Astrocyte of the cerebellum (primary cell): Measurements from ENCODE around the gene RAB11FIP4.
A peak's percentile ranks its signal among the peaks of the same experiment; 100 is the strongest.
"Not testable (repeated sequence)": the region's sequence is repeated elsewhere in the genome, so short reads cannot be mapped to it uniquely, and the experiment has no call there.

Source experiments
- DNase-seq: peaks from one replicate; pipeline ENCODE4 v3.0.0-alpha.2; 2011; ENCODE audit warnings: low read depth
- H3K4me3 ChIP-seq: 2 replicates; pipeline ENCODE4 v1.5.1; 2011; ENCODE audit warnings: mild to moderate bottlenecking, low read depth, low read length, moderate library complexity
- in situ Hi-C: cut with HindIII; loops from 2 replicates; pipeline ENCODE4 v1.10.0; 2017; ENCODE audit warnings: low sequenced_read_pairs
- TF ChIP-seq, protein P1 (sequence below): IDR thresholded peaks from 2 replicates; pipeline ENCODE4 v1.5.1; 2012; ENCODE audit warnings: low read length, low read depth, moderate library complexity, mild to moderate bottlenecking; ENCODE audit errors: missing control alignments

Gene RAB11FIP4, protein sequence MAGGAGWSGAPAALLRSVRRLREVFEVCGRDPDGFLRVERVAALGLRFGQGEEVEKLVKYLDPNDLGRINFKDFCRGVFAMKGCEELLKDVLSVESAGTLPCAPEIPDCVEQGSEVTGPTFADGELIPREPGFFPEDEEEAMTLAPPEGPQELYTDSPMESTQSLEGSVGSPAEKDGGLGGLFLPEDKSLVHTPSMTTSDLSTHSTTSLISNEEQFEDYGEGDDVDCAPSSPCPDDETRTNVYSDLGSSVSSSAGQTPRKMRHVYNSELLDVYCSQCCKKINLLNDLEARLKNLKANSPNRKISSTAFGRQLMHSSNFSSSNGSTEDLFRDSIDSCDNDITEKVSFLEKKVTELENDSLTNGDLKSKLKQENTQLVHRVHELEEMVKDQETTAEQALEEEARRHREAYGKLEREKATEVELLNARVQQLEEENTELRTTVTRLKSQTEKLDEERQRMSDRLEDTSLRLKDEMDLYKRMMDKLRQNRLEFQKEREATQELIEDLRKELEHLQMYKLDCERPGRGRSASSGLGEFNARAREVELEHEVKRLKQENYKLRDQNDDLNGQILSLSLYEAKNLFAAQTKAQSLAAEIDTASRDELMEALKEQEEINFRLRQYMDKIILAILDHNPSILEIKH

DNA sequence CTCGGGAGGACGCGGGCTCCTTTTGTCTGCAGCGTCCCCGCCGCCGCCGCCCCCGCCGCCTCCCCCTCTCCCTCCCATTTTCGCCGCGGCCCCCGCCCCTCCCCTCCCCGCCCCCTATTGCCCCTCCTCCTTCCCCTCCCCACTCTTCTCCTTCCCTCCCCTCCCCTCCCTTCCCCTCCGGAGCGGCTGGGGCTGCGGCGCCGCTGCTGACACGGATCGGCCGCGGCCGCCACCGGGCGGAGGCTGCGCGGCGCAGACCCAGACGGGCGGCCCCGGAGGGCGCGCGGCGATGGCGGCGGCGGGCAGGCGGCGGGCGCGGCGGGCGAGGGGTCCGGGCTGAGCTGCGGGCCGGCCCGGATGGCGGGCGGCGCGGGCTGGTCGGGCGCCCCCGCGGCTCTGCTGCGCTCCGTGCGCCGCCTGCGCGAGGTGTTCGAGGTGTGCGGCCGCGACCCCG, at the start of gene RAB11FIP4:
Gene RAB11FIP4, plus strand, starts transcription at position 180 of the 454 bp plus-strand sequence. Its CDS starts 178 bp downstream, at position 358.
- TF ChIP-seq, protein P1, sequence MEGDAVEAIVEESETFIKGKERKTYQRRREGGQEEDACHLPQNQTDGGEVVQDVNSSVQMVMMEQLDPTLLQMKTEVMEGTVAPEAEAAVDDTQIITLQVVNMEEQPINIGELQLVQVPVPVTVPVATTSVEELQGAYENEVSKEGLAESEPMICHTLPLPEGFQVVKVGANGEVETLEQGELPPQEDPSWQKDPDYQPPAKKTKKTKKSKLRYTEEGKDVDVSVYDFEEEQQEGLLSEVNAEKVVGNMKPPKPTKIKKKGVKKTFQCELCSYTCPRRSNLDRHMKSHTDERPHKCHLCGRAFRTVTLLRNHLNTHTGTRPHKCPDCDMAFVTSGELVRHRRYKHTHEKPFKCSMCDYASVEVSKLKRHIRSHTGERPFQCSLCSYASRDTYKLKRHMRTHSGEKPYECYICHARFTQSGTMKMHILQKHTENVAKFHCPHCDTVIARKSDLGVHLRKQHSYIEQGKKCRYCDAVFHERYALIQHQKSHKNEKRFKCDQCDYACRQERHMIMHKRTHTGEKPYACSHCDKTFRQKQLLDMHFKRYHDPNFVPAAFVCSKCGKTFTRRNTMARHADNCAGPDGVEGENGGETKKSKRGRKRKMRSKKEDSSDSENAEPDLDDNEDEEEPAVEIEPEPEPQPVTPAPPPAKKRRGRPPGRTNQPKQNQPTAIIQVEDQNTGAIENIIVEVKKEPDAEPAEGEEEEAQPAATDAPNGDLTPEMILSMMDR = no peak
- peak within 1 kb of the TSS; percentile 41 for H3K4me3 ChIP-seq
- in situ Hi-C loops = no loop called here
- DNase-seq = no peak

DNA sequence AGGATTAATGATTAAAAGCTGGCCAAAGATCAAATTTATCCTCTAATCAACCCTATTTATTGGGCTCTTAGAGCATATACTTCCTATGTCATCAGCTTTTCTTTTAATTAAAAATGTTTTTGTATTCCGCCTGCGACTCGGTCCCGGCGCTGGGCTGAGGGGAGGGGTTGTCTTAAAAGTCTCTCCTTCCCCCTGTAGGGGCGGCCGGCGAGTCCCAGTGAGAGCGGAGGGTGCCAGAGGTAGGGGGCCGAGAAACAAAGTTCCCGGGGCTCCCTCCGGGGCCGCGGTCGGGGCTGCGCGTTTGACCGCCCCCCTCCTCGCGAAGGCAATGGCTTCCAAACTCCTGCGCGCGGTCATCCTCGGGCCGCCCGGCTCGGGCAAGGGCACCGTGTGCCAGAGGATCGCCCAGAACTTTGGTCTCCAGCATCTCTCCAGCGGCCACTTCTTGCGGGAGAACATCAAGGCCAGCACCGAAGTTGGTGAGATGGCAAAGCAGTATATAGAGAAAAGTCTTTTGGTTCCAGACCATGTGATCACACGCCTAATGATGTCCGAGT, 46.2 kb upstream of the RAB11FIP4 start:
- H3K4me3 ChIP-seq, DNase-seq, in situ Hi-C loops: not testable (repeated sequence)

DNA sequence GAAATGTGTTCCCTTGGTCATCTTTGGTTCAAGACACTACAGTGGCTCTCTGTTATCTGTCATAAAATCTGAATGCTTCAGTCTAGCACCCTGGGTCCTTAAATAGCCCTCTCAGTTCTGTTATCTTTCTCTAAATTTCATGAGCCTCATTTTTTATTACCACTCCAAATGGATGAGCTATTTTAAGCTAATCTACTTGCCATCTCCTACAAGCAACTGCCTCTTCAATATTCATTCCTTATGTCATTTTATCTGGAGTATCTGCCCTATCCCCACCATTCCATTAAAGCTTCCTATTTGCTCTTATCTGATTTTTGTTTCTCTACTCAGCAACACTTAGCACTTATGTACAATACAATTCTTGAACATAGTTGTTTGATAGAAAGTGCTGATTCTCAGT, 42.0 kb upstream of the RAB11FIP4 start:
- no peak overlapping the region for H3K4me3 ChIP-seq

DNA sequence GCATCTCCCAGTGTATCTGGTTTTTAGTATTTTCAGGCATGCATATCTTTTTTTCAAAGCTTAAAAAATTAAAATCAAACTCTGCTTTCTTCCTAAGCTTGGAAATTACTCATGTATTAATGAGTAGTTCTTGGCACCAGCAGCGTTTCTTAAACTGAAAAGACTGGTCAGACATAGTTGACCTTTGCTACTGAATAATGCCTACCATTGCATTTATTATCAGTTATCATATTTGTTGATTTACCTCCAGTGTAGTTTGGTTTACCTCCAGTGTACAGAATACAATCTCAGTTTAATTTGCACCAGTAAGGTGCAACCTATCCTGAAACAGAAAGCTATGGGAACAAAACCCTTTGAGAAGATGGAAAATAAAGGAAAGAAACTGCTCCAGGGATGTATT, 35.5 kb upstream of the RAB11FIP4 start:
- TF ChIP-seq, protein P1 = no peak
- in situ Hi-C loops = no loop called here
- no peak overlapping the region for H3K4me3 ChIP-seq
- no peak for DNase-seq

More for the DNA sequence above, 42.0 kb upstream of the RAB11FIP4 start:
- TF ChIP-seq, protein P1 = no peak
- in situ Hi-C loops = no loop called here
- no peak for DNase-seq

DNA sequence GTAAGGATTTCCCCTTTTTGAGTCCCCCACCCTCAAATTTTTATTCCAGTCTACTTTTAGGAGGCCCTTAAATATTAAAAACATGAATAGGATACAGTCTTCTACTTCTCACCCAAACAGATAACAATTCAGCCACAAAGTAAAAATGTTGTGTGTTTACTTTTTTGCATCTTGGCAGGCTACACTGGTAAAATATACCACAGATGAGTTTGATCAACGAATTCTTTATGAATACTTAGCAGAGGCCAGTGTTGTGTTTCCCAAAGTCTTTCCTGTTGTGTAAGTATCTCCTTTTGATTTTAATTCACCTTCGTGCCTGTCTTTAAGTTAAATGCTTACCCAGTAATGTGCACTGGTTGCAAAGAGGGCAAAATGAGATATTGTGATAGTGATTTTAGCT, 34.4 kb upstream of the RAB11FIP4 start:
- no peak overlapping the region for H3K4me3 ChIP-seq
- DNase-seq = no peak
- TF ChIP-seq, protein P1 = no peak
- in situ Hi-C loops = no loop called here

DNA sequence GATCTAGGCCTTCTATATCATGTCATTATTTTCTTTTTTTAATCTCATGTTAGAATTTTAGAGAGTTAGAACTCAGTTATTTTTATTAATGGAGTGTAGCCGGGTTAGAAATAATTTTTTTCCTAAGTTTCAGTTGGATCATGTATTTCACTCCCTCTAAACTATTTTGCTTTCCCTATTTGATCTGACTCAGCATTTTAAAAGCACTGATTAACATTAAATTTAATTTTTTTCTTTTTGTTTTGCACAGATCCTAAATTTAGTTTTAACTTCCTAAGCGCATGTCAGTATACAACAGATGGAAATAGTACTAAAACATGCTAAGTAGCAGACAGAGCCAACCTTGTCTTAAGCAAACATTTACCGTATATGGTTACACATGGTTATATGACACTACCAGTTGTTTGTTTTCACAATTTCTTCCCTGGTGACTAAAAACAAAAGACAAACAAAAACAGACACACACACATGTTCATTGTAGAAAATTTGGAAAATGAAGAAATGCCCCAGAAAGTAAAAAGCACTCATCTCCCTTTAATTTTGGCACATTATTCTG, 33.6 kb upstream of the RAB11FIP4 start:
- no peak overlapping the region for H3K4me3 ChIP-seq
- DNase-seq = no peak
- in situ Hi-C loops = no loop called here
- TF ChIP-seq, protein P1 = no peak
